IPS-NIHi7 (cell line): ENCODE data around the gene KCTD12.
"Not testable (repeated sequence)": the region's sequence is repeated elsewhere in the genome, so short reads cannot be mapped to it uniquely, and the experiment has no call there.

Source experiments
- DNase-seq: peaks from one replicate; pipeline ENCODE4 v3.0.0; 2012; ENCODE audit warnings: mixed read lengths; ENCODE audit errors: extremely low spot score

The KCTD12 gene

GRCh38 chr13:76886292-76887075 is at the start of gene KCTD12:
Gene KCTD12 (minus strand): TSS chr13:76886405. CDS start chr13:76886148, 257 bp downstream.
- DNase-seq = peak; percentile 69

DNA sequence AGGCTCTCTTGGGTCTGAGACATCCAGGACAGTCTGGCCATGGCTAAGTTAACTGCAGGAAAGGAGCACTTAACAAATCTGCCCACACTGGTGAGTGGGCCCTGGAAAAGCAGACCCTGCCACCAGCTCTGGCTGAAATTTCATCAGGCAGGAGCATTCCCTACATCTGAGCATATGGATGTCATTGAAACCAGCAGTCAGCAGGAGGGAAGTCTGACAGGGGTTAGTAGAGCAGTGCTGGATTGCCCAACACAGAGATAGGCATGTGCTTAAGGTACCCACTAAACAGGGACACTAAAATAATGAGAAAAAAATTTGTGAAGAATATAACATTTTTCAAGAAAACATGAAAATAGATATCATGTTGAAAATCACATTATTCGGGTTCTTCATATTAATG is 48.5 kb upstream of the KCTD12 start:
- DNase-seq = no peak

GRCh38 chr13:76932076-76932475 is 45.9 kb upstream of the KCTD12 start:
- no peak for DNase-seq

DNA sequence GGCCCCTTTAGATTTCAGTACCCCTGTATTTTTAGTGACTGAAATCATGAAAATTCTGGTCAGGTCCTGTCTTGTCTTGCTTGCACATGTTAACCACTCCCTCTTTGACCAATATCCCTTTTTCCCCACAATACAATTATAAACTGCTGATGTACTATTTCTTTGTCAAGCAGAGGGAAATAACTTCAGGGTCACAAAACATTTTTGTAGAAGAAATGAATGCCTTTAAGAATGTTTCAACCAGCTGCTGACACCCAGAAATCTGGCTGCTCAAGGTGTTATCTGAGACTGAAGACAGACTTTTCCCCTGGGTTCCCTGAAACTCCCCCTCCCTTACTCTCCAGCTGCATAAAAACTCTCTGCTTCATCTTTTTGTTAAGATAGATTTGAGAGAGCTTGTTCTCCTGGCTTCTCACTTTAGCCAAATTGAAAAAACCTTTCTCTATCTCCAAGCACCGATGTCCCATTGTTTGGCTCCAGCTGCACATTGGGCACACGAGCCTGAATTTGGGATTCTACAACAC is 43.7 kb upstream of the KCTD12 start:
- no peak for DNase-seq

- DNase-seq = no peak
Measured at GRCh38 chr13:76929320-76929719, 43.1 kb upstream of the KCTD12 start.

GRCh38 chr13:76928456-76928855 is 42.3 kb upstream of the KCTD12 start:
- DNase-seq = no peak

DNA sequence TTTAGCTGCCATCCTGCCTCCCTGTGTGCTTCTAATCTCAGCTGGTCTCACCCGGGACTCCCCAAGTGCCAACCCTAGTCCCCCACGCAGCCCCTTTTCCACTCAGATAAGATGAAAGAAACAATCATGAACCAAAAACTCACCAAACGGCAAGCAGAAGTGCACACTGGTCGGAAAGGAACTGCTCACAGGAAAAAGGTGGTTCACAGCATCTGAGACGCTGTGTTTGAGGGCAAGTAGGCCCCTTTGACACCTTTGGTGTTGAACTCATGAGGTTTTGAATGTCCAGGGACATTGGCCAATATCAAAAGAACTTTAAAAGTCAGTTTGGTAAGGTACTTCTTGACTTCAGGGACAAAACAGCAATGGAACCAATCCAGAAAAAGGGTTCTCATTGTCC is 41.8 kb upstream of the KCTD12 start:
- DNase-seq = no peak

GRCh38 chr13:76925115-76925514 is 38.9 kb upstream of the KCTD12 start:
- DNase-seq = no peak

DNA sequence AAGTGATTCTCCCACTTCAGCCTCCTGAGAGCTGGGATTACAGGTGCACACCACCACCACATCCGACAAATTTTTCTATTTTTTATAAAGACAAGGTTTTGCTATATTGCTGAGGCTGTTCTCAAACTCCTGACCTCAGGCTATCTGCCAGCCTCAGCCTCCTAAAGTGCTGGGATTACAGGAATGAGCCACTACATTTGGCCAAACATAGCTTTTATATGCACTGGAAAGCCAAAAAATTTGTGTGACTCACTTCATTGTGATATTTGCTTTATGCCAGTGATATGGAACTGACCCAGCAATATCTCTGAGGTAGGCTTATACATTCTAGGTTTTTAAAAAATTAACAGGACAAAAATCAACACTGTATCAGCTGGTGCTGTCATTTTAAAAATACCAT is 35.3 kb upstream of the KCTD12 start:
- DNase-seq = no peak

DNA sequence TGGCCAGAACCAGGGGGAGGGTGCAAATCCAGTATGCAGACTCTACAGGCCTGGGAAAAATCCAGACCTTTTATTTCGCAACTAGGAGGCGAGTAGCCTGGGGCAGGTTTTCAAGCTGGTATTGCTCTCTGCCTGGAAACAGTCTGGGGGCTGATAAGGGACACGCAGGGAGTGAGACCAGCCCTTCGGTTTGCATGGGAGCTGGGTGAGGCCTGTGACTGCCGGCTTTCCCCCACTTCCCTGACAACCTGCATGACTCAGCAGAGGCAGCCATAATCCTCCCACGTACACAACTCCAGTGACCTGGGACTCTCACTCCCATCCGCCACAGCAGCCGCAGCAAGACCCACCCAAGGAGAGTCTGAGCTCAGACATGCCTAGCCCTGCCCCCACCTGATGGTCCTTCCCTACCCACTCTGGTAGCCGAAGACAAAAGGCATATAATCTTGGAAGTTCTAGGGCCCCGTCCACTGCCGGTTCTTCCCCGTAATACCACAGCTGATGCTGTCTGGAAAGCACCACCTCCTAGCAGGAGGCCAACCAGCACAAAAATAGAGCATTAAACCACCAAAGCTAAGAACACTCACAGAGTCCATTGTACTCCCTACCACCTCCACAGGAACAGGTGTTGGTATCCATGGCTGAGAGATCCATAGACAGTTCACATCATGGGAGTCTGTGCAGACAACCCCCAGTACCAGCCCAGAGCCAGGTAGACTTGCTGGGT is 31.7 kb upstream of the KCTD12 start:
- not testable (repeated sequence) for DNase-seq

DNA sequence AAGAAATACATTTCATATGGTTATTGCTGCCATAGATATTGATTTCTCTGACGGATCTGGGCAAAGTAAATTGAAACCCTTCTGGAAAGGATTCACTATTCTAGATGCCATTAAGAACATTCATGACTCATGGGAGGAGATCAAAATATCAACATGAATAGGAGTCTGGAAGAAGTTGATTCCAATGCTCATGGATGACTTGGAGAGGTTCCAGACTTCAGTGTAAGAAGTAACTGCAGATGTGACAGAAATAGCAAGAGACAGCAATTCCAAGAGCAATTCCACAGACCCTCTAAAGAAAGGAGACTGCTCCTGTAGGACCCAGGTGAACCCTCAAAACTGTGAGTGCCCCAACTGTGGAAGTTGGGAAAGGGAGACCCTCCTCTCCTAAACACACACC is 30.9 kb upstream of the KCTD12 start:
- DNase-seq = no peak

- DNase-seq = no peak
Measured at GRCh38 chr13:76913898-76914297, 27.7 kb upstream of the KCTD12 start.

- no peak for DNase-seq
Measured at GRCh38 chr13:76912476-76912875, 26.3 kb upstream of the KCTD12 start.

DNA sequence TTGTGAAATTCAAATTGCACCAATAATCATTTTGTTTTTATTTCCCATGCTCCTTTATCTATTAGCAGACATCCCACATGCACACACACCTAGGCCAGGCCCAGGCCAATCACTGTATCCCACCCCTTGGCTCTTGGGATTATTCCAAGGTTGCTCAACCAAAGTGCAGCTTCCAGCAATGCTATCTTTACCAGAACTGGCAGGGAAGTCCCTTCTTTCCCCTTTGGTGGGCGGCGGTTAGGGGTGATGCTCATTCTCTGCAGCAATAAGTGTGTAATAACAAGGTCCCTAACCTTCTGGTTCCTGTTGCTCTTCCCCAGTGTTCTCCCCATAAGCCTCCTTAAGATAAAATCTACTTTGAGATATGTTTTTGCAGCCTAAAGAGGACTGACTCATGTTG is 18.3 kb upstream of the KCTD12 start:
- no peak for DNase-seq

- DNase-seq = peak; percentile 65
Measured at GRCh38 chr13:76903544-76904162, 17.4 kb upstream of the KCTD12 start.

GRCh38 chr13:76899066-76899465 is 12.9 kb upstream of the KCTD12 start:
- DNase-seq = not testable (repeated sequence)

DNA sequence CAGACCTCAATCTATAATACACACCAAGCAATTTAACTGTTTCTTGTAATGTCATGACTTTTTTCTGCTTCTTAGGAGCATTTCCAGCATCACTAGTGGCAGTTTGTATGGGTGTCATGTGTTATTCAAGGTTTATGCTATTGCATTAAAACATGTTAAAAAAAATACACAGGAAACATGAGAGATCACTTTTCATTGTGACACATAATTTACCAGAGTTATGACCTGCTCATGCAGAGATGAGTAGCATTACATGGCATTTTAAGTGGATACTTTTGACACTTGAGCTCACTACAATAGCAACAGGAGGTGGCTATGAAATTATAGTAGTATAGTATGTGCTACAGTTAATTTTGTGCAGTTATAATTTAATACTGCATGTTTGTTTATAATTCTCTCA is 11.0 kb upstream of the KCTD12 start:
- not testable (repeated sequence) for DNase-seq

- DNase-seq = no peak
Measured at GRCh38 chr13:76894401-76895110, 8.4 kb upstream of the KCTD12 start.

GRCh38 chr13:76892488-76892887 is 6.3 kb upstream of the KCTD12 start:
- no peak for DNase-seq

DNA sequence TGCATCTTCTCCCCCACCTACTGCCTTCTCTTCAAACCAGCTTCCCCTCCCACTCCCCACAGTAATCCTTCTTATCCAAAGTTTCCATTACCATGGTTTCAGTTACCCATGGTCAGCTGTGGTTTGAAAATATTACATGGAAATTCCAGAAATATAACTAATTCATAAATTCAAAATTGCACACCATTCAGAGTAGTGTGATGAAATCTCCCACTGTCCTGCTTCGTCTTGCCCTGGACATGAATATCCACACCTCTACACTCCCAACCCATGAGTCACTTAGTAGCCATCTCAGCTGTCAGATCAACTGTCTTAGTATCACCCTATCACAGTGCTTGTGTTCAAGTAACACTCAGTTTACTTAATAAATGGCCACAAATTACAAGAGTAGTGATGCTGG is 3.8 kb upstream of the KCTD12 start:
- DNase-seq = no peak

- DNase-seq = no peak
Measured at GRCh38 chr13:76889254-76889653, 3.0 kb upstream of the KCTD12 start.

DNA sequence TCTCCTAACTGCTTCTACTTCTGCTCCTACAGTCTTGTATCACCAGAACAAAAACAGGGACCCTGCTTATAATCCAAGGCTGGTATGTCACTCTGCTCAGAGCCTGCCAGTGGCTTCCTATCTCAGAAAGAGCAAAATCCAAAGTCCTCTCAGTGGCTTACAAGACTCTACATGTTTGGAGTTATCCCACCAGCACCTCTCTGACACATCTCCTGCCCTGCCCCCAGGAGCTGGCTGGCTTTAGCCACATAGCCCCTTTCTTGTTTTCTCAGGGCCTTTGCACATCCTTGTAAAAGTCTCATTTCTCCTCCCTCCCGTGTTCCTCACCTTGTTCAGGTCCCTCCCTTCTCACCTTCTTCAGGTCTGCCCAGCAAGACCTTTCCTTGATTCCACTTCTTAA is 2.2 kb upstream of the KCTD12 start:
- DNase-seq = no peak
